ENCODE data around the gene TPSD1. TPM values are rescaled to one million over a fixed set of nuclear protein-coding genes. Genes with fewer than 3 reads are reported as not detected.

Gene TPSD1
- total RNA-seq, 1 experiment from 2014 or later: not detected

DNA sequence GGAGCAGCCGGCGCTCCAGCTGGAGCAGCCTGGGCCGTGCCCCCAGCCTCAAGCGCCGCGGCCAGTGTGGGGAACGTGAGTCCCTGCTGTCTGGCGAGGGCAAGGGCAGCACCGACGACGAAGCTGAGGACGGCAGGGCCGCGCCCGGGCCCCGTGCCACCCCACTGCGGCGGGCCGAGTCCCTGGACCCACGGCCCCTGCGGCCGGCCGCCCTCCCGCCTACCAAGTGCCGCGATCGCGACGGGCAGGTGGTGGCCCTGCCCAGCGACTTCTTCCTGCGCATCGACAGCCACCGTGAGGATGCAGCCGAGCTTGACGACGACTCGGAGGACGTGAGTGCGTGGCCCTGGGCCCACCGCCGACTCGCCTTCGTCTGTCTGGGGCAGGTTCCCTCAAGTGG, 46.8 kb upstream of the TPSD1 start:
- no TSS peak for BruUV-seq (replicated peaks)
- intact Hi-C loops (cut with micrococcal nuclease; ENCODE audit: unreplicated experiment): no loop called here
- TF ChIP-seq, protein P1, sequence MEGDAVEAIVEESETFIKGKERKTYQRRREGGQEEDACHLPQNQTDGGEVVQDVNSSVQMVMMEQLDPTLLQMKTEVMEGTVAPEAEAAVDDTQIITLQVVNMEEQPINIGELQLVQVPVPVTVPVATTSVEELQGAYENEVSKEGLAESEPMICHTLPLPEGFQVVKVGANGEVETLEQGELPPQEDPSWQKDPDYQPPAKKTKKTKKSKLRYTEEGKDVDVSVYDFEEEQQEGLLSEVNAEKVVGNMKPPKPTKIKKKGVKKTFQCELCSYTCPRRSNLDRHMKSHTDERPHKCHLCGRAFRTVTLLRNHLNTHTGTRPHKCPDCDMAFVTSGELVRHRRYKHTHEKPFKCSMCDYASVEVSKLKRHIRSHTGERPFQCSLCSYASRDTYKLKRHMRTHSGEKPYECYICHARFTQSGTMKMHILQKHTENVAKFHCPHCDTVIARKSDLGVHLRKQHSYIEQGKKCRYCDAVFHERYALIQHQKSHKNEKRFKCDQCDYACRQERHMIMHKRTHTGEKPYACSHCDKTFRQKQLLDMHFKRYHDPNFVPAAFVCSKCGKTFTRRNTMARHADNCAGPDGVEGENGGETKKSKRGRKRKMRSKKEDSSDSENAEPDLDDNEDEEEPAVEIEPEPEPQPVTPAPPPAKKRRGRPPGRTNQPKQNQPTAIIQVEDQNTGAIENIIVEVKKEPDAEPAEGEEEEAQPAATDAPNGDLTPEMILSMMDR (IDR thresholded peaks at IDR 0.05; ENCODE audit: unreplicated experiment): no peak

DNA sequence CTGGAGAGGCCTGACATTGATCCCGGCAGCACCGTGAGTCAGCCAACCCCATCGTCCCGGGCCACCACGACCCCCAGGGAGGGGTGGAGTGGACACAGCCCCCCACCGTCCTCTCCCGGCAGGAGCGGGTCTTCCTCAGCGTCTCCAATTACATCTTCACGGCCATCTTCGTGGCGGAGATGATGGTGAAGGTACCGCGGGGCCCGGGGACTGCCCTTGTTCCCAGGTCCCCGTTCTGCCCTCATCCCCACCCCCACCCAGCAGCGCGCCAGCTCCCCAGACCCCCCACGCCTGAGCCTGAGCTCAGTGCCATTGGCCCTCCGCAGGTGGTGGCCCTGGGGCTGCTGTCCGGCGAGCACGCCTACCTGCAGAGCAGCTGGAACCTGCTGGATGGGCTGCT, 45.4 kb upstream of the TPSD1 start:
- H3K4me3 Mint-ChIP-seq (ENCODE audit: low read depth, unreplicated experiment): no peak overlapping the region
- peaks cover 5% of the 10 kb centered on the region for H3K36me3 Mint-ChIP-seq (ENCODE audit: insufficient read depth, unreplicated experiment)
- TF ChIP-seq, protein P1 (IDR thresholded peaks at IDR 0.05; ENCODE audit: unreplicated experiment): no peak
- BruUV-seq (replicated peaks): no TSS peak
- CTCF ChIA-PET: no interaction called here
- no peaks in the 10 kb centered on the region for H3K4me1 Mint-ChIP-seq (ENCODE audit: low read depth, unreplicated experiment)
- intact Hi-C loops (cut with micrococcal nuclease; ENCODE audit: unreplicated experiment): no loop called here
- DNase-seq: no peak
- no peaks in the 10 kb centered on the region for H3K9me3 Mint-ChIP-seq (ENCODE audit: low read depth, unreplicated experiment)
- peaks cover 87% of the 10 kb centered on the region for H3K27me3 Mint-ChIP-seq (ENCODE audit: unreplicated experiment)
- H3K27ac Mint-ChIP-seq (ENCODE audit: unreplicated experiment): no peak overlapping the region

More for the DNA sequence above, 46.8 kb upstream of the TPSD1 start:
- H3K9me3 Mint-ChIP-seq (ENCODE audit: low read depth, unreplicated experiment): no peaks in the 10 kb centered on the region
- H3K27ac Mint-ChIP-seq (ENCODE audit: unreplicated experiment): no peak overlapping the region
- H3K36me3 Mint-ChIP-seq (ENCODE audit: insufficient read depth, unreplicated experiment): peaks cover 5% of the 10 kb centered on the region
- peaks cover 86% of the 10 kb centered on the region for H3K27me3 Mint-ChIP-seq (ENCODE audit: unreplicated experiment)
- H3K4me1 Mint-ChIP-seq (ENCODE audit: low read depth, unreplicated experiment): no peaks in the 10 kb centered on the region
- CTCF ChIA-PET: no interaction called here
- no peak for DNase-seq
- H3K4me3 Mint-ChIP-seq (ENCODE audit: low read depth, unreplicated experiment): no peak overlapping the region

DNA sequence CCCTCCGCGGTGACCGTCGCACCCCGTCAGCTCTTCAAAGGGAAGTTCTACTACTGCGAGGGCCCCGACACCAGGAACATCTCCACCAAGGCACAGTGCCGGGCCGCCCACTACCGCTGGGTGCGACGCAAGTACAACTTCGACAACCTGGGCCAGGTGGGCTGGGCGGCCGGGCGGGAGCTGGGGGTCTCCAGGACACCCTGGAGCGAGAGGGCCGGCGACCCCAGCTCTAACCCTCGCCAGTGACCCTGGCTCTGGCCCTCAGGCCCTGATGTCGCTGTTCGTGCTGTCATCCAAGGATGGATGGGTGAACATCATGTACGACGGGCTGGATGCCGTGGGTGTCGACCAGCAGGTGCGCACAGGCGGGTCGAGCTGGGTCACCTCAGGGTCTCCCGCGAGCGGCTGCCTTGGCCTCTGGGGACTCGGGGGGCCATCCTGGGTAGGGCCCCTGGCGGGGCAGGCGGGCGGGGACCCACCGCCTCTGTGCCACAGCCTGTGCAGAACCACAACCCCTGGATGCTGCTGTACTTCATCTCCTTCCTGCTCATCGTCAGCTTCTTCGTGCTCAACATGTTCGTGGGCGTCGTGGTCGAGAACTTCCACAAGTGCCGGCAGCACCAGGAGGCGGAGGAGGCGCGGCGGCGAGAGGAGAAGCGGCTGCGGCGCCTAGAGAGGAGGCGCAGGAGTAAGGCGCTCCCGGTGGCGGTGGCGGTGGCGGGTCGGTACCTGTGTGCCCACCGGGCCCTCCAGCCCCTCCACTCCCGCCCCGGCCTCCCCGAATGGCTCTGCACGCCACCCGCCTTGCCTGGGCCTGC, 44.2 kb upstream of the TPSD1 start:
- Mint-ChIP-seq H3K4me3 (ENCODE audit: low read depth, unreplicated experiment) (no peak overlapping the region), H3K36me3 (ENCODE audit: insufficient read depth, unreplicated experiment) (peaks cover 5% of the 10 kb centered on the region)
- BruUV-seq (replicated peaks): no TSS peak

DNA sequence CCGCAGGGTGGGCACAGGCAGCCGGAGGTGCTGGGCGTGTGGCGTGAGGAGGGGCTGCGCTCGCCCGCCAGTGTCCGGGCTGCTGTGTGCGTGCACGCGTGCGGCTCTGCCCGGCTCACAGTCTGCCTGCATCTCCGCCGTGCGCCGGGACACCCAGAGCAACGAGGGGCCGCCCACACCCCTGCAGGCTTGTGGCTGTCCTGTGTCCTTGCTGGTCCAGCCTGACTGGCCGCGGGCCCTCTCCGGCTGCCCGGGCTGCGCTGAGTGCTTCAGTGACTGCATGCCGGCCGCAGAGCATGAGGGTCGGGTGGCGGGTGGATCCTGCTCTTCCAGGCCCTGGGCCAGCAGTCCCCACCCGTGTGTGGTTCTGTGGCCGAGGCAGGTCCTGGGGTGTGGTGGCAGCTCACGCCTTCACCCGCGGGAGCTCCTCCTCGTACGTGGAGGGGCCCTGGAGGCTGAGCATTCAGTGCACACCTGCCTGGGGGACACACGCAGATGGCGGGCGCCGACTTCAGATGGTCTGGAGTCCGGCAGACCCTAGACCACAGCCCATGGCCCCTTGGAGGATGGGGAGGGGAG, 43.2 kb upstream of the TPSD1 start:
- no peaks in the 10 kb centered on the region for H3K4me1 Mint-ChIP-seq (ENCODE audit: low read depth, unreplicated experiment)
- peaks cover 87% of the 10 kb centered on the region for H3K27me3 Mint-ChIP-seq (ENCODE audit: unreplicated experiment)
- no peaks in the 10 kb centered on the region for H3K9me3 Mint-ChIP-seq (ENCODE audit: low read depth, unreplicated experiment)
- TF ChIP-seq, protein P1 (IDR thresholded peaks at IDR 0.05; ENCODE audit: unreplicated experiment): no peak
- intact Hi-C loops (cut with micrococcal nuclease; ENCODE audit: unreplicated experiment): no loop called here
- DNase-seq: no peak
- H3K4me3 Mint-ChIP-seq (ENCODE audit: low read depth, unreplicated experiment): no peak overlapping the region
- no peak overlapping the region for H3K27ac Mint-ChIP-seq (ENCODE audit: unreplicated experiment)
- H3K36me3 Mint-ChIP-seq (ENCODE audit: insufficient read depth, unreplicated experiment): peaks cover 5% of the 10 kb centered on the region
- CTCF ChIA-PET: no interaction called here
- no TSS peak for BruUV-seq (replicated peaks)

More for the DNA sequence above, 44.2 kb upstream of the TPSD1 start:
- Mint-ChIP-seq H3K27me3 (ENCODE audit: unreplicated experiment) (peaks cover 87% of the 10 kb centered on the region), H3K9me3 (ENCODE audit: low read depth, unreplicated experiment) (no peaks in the 10 kb centered on the region), H3K4me1 (ENCODE audit: low read depth, unreplicated experiment) (no peaks in the 10 kb centered on the region), H3K27ac (ENCODE audit: unreplicated experiment) (no peak overlapping the region)
- intact Hi-C loops (cut with micrococcal nuclease; ENCODE audit: unreplicated experiment): no loop called here
- TF ChIP-seq, protein P1 (IDR thresholded peaks at IDR 0.05; ENCODE audit: unreplicated experiment): no peak
- CTCF ChIA-PET: no interaction called here
- no peak for DNase-seq
